ENCODE measurements around the gene SVIL.

DNA sequence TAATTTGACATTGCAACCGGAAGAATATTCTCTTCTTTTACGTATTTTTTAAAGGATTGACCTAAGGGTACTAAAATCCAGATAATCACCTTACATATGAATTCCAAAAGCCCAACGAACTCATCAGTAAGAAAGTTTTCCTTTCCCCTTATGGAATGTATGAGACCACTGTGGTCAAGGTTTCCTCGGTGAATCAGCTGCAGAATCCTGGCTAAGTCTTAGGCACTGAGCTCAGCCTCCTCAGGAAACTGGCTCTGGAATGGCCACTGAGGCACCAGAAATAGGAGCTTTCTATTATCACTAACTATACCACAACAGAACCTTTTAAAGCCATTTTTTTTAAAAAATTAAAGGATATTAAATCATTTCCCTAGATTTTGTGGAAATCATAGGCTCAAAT lies 21.0 kb downstream of the SVIL start:
- TF ChIP-seq EP300 (IDR thresholded peaks at IDR 0.05) (no peak), POLR2A (IDR thresholded peaks at IDR 0.05; ENCODE audit: low read depth) (no peak)

Measured in esophagus muscularis mucosa (tissue), 2 donors.